ENCODE measurements around the gene ZNF335. TPM values are rescaled to one million over a fixed set of nuclear protein-coding genes. Genes with fewer than 3 reads are reported as not detected.

ZNF335 gene
- total and polyA plus RNA-seq, 2 of the 13 experiments (the other 11 are each of a cell fraction or from before 2014, with no cell fraction given), result 9.7 to 13.7 TPM

GRCh38 chr20:45934586-45935415 lies 37.2 kb downstream of the ZNF335 start, which contains the start of gene PCIF1 (continued):
- TF ChIP-seq ZNF574 (CRISPR knock-in tag; IDR thresholded peaks at IDR 0.05) (peak; percentile 87), HIC2 (CRISPR knock-in tag; IDR thresholded peaks at IDR 0.05; ENCODE audit: low read depth) (no peak; the same call in 1 of the 2 replicates), ZBTB26 (CRISPR knock-in tag; IDR thresholded peaks at IDR 0.05; ENCODE audit: borderline replicate concordance) (peak; percentile 87), NR1H2 (CRISPR knock-in tag; IDR thresholded peaks at IDR 0.05; ENCODE audit: borderline replicate concordance, low read depth) (peak; percentile 78), HINFP (CRISPR knock-in tag; IDR thresholded peaks at IDR 0.05; ENCODE audit: low read depth) (no peak), ZNF780A (CRISPR knock-in tag; IDR thresholded peaks at IDR 0.05) (0 out of 2 replicates have a peak, but pooled peaks have one; percentile 84), ZNF205 (CRISPR knock-in tag; IDR thresholded peaks at IDR 0.05) (peak; percentile 91), NFATC3 (CRISPR knock-in tag; IDR thresholded peaks at IDR 0.05) (peak; percentile 46; the same call in 1 of the 2 replicates), PCBP1 (IDR thresholded peaks at IDR 0.05; ENCODE audit: borderline replicate concordance, low read depth, low read length) (peak; percentile 98), CBX5 (CRISPR knock-in tag; IDR thresholded peaks at IDR 0.05; ENCODE audit: borderline replicate concordance) (peak; percentile 44; the same call in 1 of the 2 replicates), IRX3 (CRISPR knock-in tag; IDR thresholded peaks at IDR 0.05; ENCODE audit: borderline replicate concordance, low read depth) (peak; percentile 93), TOPORS (CRISPR knock-in tag; IDR thresholded peaks at IDR 0.05) (0 out of 2 replicates have a peak, but pooled peaks have one; percentile 79), GMEB1 (CRISPR knock-in tag; IDR thresholded peaks at IDR 0.05; ENCODE audit: borderline replicate concordance) (peak; percentile 84), ZNF121 (CRISPR knock-in tag; IDR thresholded peaks at IDR 0.05) (peak; percentile 66), ZNF784 (CRISPR knock-in tag; IDR thresholded peaks at IDR 0.05; ENCODE audit: borderline replicate concordance) (peak; percentile 94; the same call in 1 of the 2 replicates), NR2F1 (CRISPR knock-in tag; IDR thresholded peaks at IDR 0.05) (no peak), ZFP36 (IDR thresholded peaks at IDR 0.05; ENCODE audit: borderline replicate concordance, low read depth, low read length, partially characterized antibody) (no peak)

All from HepG2 (cell line).